Cerebellar nuclear complex (tissue), 1 donor: ENCODE results near the gene ZNF304.
"Not testable (repeated sequence)": the region's sequence is repeated elsewhere in the genome, so short reads cannot be mapped to it uniquely, and the experiment has no call there.

Source experiments
- DNase-seq, 2 experiments: peaks; one replicate each; lab custom pipeline; 2025; lab: John Stamatoyannopoulos, UW

The ZNF304 gene

DNA sequence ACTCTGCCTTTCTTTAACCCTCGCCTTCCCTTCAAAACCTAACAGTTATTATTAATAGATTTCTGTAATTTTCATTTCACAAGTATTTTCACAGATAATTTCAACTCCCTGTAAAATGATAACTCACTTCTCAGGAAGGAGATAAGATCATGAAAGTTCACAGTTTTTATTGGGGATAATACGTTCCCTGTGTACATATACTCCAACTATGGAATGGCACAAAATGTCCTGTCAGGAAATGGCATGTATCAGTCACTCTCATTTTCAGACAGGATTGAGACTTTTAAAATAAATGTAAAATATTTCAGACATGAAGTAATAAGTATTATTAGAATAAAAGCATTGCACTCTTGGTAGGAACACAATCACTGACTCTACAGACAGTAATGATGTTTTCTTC is 11.3 kb downstream of the ZNF304 start:
- DNase-seq = no peak

DNA sequence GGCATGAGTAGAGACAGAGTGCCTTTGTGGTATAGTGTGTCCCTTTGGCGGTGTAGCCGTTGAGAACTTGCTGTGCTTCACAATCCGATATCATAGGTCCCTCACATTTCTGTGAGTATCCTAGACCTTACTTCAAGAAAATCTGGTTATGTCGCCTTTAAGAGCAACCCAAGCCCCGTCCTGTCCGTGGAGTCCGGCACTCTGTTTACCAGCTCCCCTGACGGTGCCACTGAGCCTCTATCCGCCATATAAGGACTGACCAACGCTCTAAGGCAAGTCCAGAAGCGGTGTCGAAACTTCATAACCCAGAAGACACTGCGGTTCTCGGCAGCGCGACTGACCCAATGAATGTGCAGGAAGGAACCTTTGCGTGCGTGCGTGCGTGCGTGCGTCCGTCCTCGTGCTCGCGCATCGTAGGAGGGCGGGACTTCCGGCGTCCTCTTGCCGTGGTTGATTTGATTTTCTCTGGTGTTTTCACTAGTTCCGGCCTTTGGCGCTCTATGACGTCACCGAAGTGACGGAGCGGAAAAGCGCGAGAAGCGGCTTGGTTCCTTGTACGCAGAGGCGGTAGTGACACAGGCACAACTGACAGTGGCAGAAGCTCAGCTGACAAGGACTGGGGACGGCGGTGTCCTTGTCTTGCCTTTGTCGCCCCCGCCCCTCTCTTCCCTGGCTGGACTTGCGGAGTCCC is 12.1 kb downstream of the ZNF304 start, which contains the start of the genes TRAPPC2B and ZNF547:
TSS of gene TRAPPC2B (plus strand) at position 555 of the 691 bp plus-strand sequence. CDS start 1,283 bp downstream, outside the sequence.
TSS of gene ZNF547 (plus strand) at position 555 of the 691 bp plus-strand sequence. CDS start 5,005 bp downstream, outside the sequence.
- peak; percentile 85 to 96 for DNase-seq

GRCh38 chr19:57363688-57364181 is 12.7 kb downstream of the ZNF304 start:
- DNase-seq = no peak

DNA sequence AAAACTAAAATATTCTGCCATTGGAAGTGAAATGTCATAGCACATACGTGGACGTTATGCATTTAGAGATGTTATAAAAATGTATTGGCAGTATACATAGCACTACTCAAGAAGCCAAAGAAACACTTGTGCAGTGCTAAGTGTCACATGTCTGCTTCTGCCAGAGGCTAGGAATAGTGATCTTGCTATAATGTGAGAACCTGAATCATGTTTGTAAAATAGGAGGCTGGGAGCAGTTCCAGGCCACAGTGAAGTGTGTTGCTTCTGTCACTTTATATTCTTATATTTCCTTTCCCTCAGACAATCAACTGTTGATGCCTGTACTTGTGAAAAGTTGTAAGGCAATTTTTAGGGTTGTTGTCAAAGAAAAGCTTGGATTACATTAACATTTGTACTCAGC is 15.7 kb downstream of the ZNF304 start:
- no peak for DNase-seq

GRCh38 chr19:57374179-57374578 is 23.1 kb downstream of the ZNF304 start:
- no peak for DNase-seq

DNA sequence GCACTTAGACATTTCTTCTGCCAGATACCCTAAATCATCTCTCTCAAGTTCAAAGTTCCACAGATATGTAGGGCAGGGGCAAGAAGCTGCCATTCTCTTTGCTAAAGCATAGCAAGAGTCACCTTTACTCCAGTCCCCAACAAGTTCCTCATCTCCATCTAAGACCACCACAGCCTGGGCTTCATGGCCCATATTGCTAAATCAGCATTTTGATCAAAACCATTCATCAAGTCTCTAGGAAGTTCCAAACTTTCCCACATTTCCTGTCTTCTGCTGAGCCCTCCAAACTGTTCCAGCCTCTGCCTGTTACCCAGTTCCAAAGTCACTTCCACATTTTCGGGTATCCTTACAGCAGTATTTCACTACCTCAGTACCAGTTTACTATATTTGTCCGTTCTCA is 23.6 kb downstream of the ZNF304 start:
- DNase-seq = not testable (repeated sequence)

GRCh38 chr19:57376151-57376550 is 25.1 kb downstream of the ZNF304 start:
- no peak for DNase-seq

DNA sequence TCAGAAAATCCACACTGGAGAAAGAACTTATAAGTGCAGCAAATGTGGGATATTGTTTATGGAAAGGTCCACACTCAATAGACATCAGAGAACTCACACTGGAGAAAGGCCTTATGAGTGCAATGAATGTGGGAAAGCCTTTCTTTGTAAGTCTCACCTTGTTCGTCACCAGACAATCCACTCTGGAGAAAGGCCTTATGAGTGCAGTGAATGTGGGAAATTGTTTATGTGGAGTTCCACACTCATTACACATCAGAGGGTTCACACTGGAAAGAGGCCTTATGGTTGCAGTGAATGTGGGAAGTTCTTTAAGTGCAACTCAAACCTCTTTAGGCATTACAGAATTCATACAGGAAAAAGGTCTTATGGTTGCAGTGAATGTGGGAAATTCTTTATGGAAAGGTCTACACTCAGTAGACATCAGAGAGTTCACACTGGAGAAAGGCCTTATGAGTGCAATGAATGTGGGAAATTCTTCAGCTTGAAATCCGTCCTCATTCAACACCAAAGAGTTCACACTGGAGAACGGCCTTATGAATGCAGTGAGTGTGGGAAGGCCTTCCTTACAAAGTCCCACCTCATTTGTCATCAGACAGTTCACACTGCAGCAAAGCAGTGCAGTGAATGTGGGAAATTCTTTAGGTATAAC is 26.6 kb downstream of the ZNF304 start:
- no peak for DNase-seq

GRCh38 chr19:57380923-57381322 is 29.9 kb downstream of the ZNF304 start:
- no peak for DNase-seq

GRCh38 chr19:57382806-57383488 is 31.9 kb downstream of the ZNF304 start:
- no peak for DNase-seq

DNA sequence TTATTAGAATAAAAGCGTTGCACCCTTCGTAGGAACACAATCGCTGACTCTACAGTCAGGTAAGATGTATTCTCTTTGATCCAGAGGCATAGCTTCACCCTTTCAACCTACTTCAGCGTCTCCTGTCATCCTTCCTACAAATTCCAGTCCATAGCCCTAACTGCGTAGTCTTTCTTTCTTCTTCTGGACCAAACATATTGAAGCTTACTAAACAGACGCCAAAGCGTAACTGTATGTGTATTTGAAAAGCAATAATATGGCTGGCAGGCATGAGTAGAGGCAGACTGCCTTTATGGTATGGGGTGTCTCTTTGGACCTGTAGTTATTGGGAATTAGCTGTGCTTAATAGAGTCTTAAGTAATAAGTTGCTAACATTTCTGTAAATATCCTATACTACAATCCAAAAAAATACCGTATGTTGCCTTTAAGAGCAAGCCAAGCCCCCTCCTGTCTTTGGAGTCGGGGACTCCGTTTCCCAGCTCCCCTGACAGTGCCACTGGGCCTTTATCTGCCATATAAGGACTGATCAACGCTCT is 38.2 kb downstream of the ZNF304 start:
- no peak for DNase-seq

- peak; percentile 99 for DNase-seq
Measured at GRCh38 chr19:57389730-57390598, 38.9 kb downstream of the ZNF304 start, which contains the start of gene ZNF548. Gene ZNF548, plus strand, starts transcription at chr19:57389854. Its CDS starts 246 bp downstream, at chr19:57390100.

DNA sequence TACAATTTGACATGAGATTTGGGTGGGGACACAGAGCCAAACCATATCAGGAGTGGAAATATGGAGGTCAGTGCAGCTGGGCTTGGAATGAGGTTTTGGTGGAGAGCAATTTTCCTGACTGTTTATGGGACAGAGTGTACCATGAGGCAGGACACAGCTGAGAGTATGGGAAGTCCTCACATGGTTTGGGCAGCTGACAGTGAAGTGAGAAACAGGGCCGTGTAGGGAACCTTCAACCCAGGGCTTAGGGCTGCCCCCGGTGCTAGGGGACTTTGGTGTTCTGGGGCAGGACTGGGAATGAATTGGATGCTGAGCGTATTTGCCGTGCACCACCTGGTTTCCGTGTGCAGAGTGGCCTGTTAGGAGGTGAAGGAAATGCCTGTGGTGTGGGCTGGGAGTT is 44.6 kb downstream of the ZNF304 start:
- no peak for DNase-seq

DNA sequence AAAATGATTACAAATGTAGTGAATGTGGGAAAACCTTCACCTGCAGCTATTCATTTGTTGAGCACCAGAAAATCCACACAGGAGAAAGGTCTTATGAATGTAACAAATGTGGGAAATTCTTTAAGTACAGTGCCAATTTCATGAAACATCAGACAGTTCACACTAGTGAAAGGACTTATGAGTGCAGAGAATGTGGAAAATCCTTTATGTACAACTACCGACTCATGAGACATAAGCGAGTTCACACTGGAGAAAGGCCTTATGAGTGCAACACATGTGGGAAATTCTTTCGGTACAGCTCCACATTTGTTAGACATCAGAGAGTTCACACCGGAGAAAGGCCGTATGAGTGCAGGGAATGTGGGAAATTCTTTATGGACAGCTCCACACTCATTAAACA is 47.8 kb downstream of the ZNF304 start:
- DNase-seq = no peak

DNA sequence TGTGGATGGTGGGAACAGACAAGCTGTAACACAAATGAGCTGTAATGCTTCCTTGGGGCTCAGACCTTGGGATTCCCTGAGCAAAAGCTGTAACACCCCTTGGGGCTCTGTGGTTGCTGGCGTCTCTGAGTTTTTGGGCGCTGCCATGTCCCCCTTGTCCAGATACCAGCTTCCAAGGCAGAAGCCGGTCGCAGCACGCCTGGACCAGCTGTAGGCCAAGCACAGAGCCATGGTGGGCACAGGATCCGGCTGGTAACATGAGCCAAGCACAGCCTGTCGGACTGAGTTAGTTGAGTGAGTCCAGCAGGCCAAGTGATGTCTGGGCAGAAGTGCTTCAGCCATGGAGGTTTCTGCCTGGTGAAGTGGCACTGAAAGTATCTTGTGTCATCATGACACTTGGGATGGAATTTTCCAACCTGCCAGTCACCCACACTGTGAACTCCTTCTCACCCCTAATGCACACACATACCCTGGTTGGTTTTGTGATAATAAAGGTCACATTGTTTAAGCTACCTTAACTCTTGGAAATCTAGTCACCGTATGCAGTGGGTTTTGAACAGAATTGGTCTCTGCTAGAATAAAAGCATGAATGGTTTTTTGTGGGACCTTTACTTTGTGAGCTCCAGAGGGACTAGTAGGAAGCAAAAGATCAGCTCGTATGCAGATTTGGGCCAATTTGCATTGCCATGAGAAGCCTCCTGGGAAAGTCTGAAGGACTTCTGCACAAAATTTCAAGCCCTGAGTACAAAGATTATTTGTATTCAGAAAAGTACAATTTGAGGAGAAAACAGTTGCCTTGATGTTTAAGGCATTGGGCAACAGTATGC is 52.9 kb downstream of the ZNF304 start:
- DNase-seq = no peak

- DNase-seq = no peak
Measured at GRCh38 chr19:57406516-57407123, 55.5 kb downstream of the ZNF304 start.
